ENCODE results near the gene ZNF528.
A peak's percentile ranks its signal among the peaks of the same experiment; 100 is the strongest.

ZNF528 gene

GRCh38 chr19:52398081-52398441, 412 bp downstream of the ZNF528 start:
- no peak for DNase-seq (ENCODE audit: low read depth)
- H3K4me3 ChIP-seq (ENCODE audit: low read depth, low read length) = peak overlapping the region; percentile 84
- TF ChIP-seq CTCF (IDR thresholded peaks at IDR 0.05; ENCODE audit: low read depth, low read length, missing control alignments) = no peak
- in situ Hi-C loops (cut with HindIII; ENCODE audit: low sequenced_read_pairs) = no loop called here

- no peak for DNase-seq (ENCODE audit: low read depth)
- no peak overlapping the region for H3K4me3 ChIP-seq (ENCODE audit: low read depth, low read length)
- no peak for TF ChIP-seq CTCF (IDR thresholded peaks at IDR 0.05; ENCODE audit: low read depth, low read length, missing control alignments)
- in situ Hi-C loops (cut with HindIII; ENCODE audit: low sequenced_read_pairs) = no loop called here
These were observed 12.6 kb downstream of the ZNF528 start for GRCh38 chr19:52410276-52410675.

- no peak overlapping the region for H3K4me3 ChIP-seq (ENCODE audit: low read depth, low read length)
- no peak for DNase-seq (ENCODE audit: low read depth)
- in situ Hi-C loops (cut with HindIII; ENCODE audit: low sequenced_read_pairs) = no loop called here
- TF ChIP-seq CTCF (IDR thresholded peaks at IDR 0.05; ENCODE audit: low read depth, low read length, missing control alignments) = no peak
These were observed 18.1 kb downstream of the ZNF528 start for GRCh38 chr19:52415711-52416110.

GRCh38 chr19:52428937-52429336, 31.3 kb downstream of the ZNF528 start, which contains the start of gene ZNF534:
TSS of gene ZNF534 (plus strand) at chr19:52429148. CDS start at chr19:52431475, 2,327 bp downstream.
- TF ChIP-seq CTCF (IDR thresholded peaks at IDR 0.05; ENCODE audit: low read depth, low read length, missing control alignments) = no peak
- DNase-seq (ENCODE audit: low read depth) = no peak
- no peak within 1 kb of the TSS for H3K4me3 ChIP-seq (ENCODE audit: low read depth, low read length)
- in situ Hi-C loops (cut with HindIII; ENCODE audit: low sequenced_read_pairs) = no loop called here

GRCh38 chr19:52442179-52442578, 44.5 kb downstream of the ZNF528 start:
- no peak for TF ChIP-seq CTCF (IDR thresholded peaks at IDR 0.05; ENCODE audit: low read depth, low read length, missing control alignments)
- no peak overlapping the region for H3K4me3 ChIP-seq (ENCODE audit: low read depth, low read length)
- in situ Hi-C loops (cut with HindIII; ENCODE audit: low sequenced_read_pairs) = no loop called here

GRCh38 chr19:52444506-52444905, 46.9 kb downstream of the ZNF528 start:
- in situ Hi-C loops (cut with HindIII; ENCODE audit: low sequenced_read_pairs) = no loop called here
- no peak overlapping the region for H3K4me3 ChIP-seq (ENCODE audit: low read depth, low read length)
- no peak for DNase-seq (ENCODE audit: low read depth)
- TF ChIP-seq CTCF (IDR thresholded peaks at IDR 0.05; ENCODE audit: low read depth, low read length, missing control alignments) = no peak

More at GRCh38 chr19:52442179-52442578, 44.5 kb downstream of the ZNF528 start:
- no peak for DNase-seq (ENCODE audit: low read depth)

GRCh38 chr19:52451241-52451640, 53.6 kb downstream of the ZNF528 start:
- H3K4me3 ChIP-seq (ENCODE audit: low read depth, low read length) = no peak overlapping the region
- no peak for TF ChIP-seq CTCF (IDR thresholded peaks at IDR 0.05; ENCODE audit: low read depth, low read length, missing control alignments)
- no peak for DNase-seq (ENCODE audit: low read depth)
- in situ Hi-C loops (cut with HindIII; ENCODE audit: low sequenced_read_pairs) = no loop called here
